ENCODE measurements around the gene NPAS2. TPM values are rescaled to one million over a fixed set of nuclear protein-coding genes. Genes with fewer than 3 reads are reported as not detected.

Gene NPAS2
- total RNA-seq, 1 donor, result 8.7 TPM

DNA sequence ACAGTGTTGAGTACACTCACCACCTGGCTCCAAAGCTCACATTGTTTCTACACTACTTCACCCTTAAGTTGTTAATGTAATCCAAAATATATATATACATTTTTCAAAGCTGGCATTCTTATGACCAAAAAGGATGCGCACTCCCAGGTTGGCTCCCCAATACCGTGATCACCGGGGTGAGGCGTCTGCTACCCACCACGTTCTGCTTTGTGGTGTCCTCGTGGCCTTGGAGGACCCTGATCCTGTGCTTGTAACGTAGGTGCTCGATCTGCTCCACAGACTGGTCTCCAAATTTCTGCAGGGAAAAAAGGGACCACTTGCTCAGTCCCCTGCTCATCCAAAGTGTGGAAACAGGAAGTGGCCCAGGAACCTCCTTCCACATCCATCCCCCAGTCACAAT is 207.9 kb downstream of the NPAS2 start:
- no peaks in the 10 kb centered on the region for H3K9me3 ChIP-seq (ENCODE audit: low read depth, low read length)
- H4K20me1 ChIP-seq (ENCODE audit: insufficient read depth, low read length), result no peaks in the 10 kb centered on the region
- no peak overlapping the region for H3K4me2 ChIP-seq (ENCODE audit: insufficient read depth, low read length)
- DNase-seq (ENCODE audit: insufficient read length, low spot score, missing footprints), result no peak
- H3K79me2 ChIP-seq (ENCODE audit: insufficient read depth, low read length), result no peaks in the 10 kb centered on the region
- no peak overlapping the region for H2AFZ ChIP-seq (ENCODE audit: low read length)
- no peak overlapping the region for H3K27ac ChIP-seq (ENCODE audit: low read depth, low read length)
- no peaks in the 10 kb centered on the region for H3K4me1 ChIP-seq (ENCODE audit: insufficient read depth, low read length)
- H3K36me3 ChIP-seq (ENCODE audit: insufficient read depth, low read length), result no peaks in the 10 kb centered on the region
- no peaks in the 10 kb centered on the region for H3K27me3 ChIP-seq (ENCODE audit: insufficient read depth, low read length)
- H3K4me3 ChIP-seq (ENCODE audit: insufficient read depth, low read length), result no peak overlapping the region
- TF ChIP-seq, protein P1, sequence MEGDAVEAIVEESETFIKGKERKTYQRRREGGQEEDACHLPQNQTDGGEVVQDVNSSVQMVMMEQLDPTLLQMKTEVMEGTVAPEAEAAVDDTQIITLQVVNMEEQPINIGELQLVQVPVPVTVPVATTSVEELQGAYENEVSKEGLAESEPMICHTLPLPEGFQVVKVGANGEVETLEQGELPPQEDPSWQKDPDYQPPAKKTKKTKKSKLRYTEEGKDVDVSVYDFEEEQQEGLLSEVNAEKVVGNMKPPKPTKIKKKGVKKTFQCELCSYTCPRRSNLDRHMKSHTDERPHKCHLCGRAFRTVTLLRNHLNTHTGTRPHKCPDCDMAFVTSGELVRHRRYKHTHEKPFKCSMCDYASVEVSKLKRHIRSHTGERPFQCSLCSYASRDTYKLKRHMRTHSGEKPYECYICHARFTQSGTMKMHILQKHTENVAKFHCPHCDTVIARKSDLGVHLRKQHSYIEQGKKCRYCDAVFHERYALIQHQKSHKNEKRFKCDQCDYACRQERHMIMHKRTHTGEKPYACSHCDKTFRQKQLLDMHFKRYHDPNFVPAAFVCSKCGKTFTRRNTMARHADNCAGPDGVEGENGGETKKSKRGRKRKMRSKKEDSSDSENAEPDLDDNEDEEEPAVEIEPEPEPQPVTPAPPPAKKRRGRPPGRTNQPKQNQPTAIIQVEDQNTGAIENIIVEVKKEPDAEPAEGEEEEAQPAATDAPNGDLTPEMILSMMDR (IDR thresholded peaks at IDR 0.05; ENCODE audit: extremely low read depth, low read depth, low read length), result no peak

DNA sequence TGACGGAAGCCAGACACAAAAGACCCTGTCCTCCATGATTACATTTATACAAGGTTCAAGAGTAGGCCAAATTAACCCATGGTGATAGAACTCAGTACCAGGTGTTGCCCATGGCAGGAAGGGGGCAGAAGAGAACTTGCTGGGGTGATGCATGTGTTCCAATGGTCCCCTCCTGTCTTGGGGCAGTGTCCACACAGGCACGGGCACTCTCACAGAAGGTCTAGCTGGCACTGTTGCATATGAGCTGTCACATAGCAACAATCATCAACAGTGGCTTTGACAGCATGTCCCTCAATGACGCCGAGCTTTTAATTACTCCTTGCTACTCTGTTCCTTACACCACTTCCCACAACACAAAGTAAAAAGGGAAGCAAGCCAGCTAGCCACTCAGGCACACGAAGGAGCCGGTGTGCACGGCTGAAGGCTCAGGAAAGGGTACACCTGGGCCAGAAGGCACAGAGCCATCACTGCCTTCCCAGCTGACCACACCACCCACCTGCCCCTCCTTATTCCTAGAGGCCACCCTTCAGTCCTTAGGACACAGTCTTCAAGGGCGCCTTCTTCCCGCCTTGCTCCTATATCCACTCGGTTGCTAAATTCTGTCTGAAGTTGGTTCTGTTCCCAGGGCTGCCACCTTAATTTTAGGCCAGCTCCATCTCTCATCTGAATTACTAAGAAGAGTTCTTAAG is 211.1 kb downstream of the NPAS2 start:
- TF ChIP-seq, protein P1 (IDR thresholded peaks at IDR 0.05; ENCODE audit: extremely low read depth, low read depth, low read length), result no peak
- H3K9me3 ChIP-seq (ENCODE audit: low read depth, low read length), result no peaks in the 10 kb centered on the region
- DNase-seq (ENCODE audit: insufficient read length, low spot score, missing footprints), result peak; percentile 39
- H2AFZ ChIP-seq (ENCODE audit: low read length), result no peak overlapping the region
- H3K4me2 ChIP-seq (ENCODE audit: insufficient read depth, low read length), result no peak overlapping the region
- H3K36me3 ChIP-seq (ENCODE audit: insufficient read depth, low read length), result no peaks in the 10 kb centered on the region
- H3K27me3 ChIP-seq (ENCODE audit: insufficient read depth, low read length), result no peaks in the 10 kb centered on the region
- no peaks in the 10 kb centered on the region for H3K4me1 ChIP-seq (ENCODE audit: insufficient read depth, low read length)
- no peak overlapping the region for H3K27ac ChIP-seq (ENCODE audit: low read depth, low read length)
- H3K79me2 ChIP-seq (ENCODE audit: insufficient read depth, low read length), result no peaks in the 10 kb centered on the region
- no peak overlapping the region for H3K4me3 ChIP-seq (ENCODE audit: insufficient read depth, low read length)
- no peaks in the 10 kb centered on the region for H4K20me1 ChIP-seq (ENCODE audit: insufficient read depth, low read length)

DNA sequence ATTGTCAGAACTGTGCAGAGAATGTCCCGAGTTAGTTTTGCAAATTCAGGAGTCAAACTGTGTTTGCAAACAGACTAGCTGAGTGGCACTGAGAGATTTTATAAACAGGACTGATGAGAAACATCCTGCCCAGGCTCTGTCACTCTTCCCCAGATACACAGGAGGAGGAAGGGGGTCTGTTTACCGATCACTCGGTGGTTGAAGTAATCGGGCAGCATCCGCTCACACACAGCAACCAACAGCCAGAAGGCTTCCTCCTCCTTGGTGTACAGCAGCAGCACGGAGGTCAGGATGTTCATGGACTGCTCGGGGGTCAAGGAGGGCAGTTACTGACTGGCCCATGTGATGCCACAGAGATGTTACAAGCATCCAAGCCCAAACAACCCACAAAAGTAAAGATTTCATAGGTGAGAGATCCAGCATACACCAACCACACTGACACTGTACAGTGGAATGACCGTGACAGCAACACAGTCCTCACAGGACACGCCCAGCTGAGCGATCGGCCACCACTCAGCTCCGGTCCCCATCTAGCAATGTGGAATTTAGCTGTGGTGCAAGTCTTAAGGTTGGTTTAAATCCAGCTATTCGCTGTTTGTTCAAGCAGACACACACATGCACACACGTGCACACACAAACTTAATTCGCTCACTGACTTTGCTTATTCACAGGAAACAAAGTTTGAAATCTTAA is 212.3 kb downstream of the NPAS2 start:
- Histone ChIP-seq H3K4me3 (ENCODE audit: insufficient read depth, low read length) (no peak overlapping the region), H3K79me2 (ENCODE audit: insufficient read depth, low read length) (no peaks in the 10 kb centered on the region), H3K27ac (ENCODE audit: low read depth, low read length) (no peak overlapping the region), H4K20me1 (ENCODE audit: insufficient read depth, low read length) (no peaks in the 10 kb centered on the region), H3K9me3 (ENCODE audit: low read depth, low read length) (no peaks in the 10 kb centered on the region), H3K36me3 (ENCODE audit: insufficient read depth, low read length) (no peaks in the 10 kb centered on the region), H3K4me1 (ENCODE audit: insufficient read depth, low read length) (no peaks in the 10 kb centered on the region), H3K27me3 (ENCODE audit: insufficient read depth, low read length) (no peaks in the 10 kb centered on the region), H2AFZ (ENCODE audit: low read length) (no peak overlapping the region), H3K4me2 (ENCODE audit: insufficient read depth, low read length) (no peak overlapping the region)
- peak; percentile 18 for DNase-seq (ENCODE audit: insufficient read length, low spot score, missing footprints)
- TF ChIP-seq, protein P1 (IDR thresholded peaks at IDR 0.05; ENCODE audit: extremely low read depth, low read depth, low read length), result no peak

DNA sequence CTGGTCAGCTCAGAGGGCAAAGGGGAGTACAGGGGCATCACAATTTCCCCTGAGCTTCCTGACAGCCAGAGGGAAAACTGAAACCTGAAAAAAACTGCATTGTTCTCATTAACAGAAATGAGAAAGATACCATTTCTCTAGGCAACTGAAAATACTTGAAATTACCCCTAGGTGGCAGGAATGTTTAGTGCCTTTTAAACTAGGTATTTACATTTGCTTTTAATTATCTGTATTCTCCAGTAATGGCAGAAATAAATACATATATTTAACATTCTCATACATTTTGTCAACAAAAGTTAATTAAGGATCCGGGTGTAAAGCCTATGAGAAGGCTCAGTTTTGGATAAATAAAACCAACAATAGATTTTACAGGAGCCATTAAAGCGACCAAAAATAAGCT is 216.6 kb downstream of the NPAS2 start:
- H3K4me2 ChIP-seq (ENCODE audit: insufficient read depth, low read length), result no peak overlapping the region
- H2AFZ ChIP-seq (ENCODE audit: low read length), result no peak overlapping the region
- H3K9me3 ChIP-seq (ENCODE audit: low read depth, low read length), result no peaks in the 10 kb centered on the region
- H3K4me1 ChIP-seq (ENCODE audit: insufficient read depth, low read length), result no peaks in the 10 kb centered on the region
- H3K36me3 ChIP-seq (ENCODE audit: insufficient read depth, low read length), result no peaks in the 10 kb centered on the region
- no peak overlapping the region for H3K27ac ChIP-seq (ENCODE audit: low read depth, low read length)
- no peaks in the 10 kb centered on the region for H3K27me3 ChIP-seq (ENCODE audit: insufficient read depth, low read length)
- TF ChIP-seq, protein P1 (IDR thresholded peaks at IDR 0.05; ENCODE audit: extremely low read depth, low read depth, low read length), result peak; percentile 56
- no peak overlapping the region for H3K4me3 ChIP-seq (ENCODE audit: insufficient read depth, low read length)
- H4K20me1 ChIP-seq (ENCODE audit: insufficient read depth, low read length), result no peaks in the 10 kb centered on the region
- H3K79me2 ChIP-seq (ENCODE audit: insufficient read depth, low read length), result no peaks in the 10 kb centered on the region
- DNase-seq (ENCODE audit: insufficient read length, low spot score, missing footprints), result peak; percentile 39

Data from osteoblast (primary cell).